Liver (tissue), 3 donors: ENCODE results near the gene RANBP17.

ENCODE experiments used
- CTCF ChIP-seq: fragments of 150-350 bp; IDR thresholded peaks from 2 replicates; pipeline ENCODE4 v1.5.1; 2017; ENCODE audit warnings: improper control_type of control experiment, low read depth, low read length; ENCODE audit not compliant: missing input control
- EGR1 ChIP-seq, 2 donors: IDR thresholded peaks; 2 replicates each; pipeline ENCODE4 v1.6.1; 2016 to 2018; ENCODE audit warnings: antibody characterized with exemption in 2 of 2, low read depth in 2 of 2
- FOXA1 ChIP-seq: IDR thresholded peaks from 2 replicates; pipeline ENCODE4 v1.6.1; 2016; ENCODE audit warnings: antibody characterized with exemption
- GABPA ChIP-seq, 2 donors: IDR thresholded peaks in 1 of 2; conservative IDR thresholded peaks in 1 of 2; 2 replicates each; pipeline ENCODE4 v1.6.1; 2016; ENCODE audit warnings: antibody characterized with exemption in 2 of 2, mild to moderate bottlenecking in 1 of 2, moderate library complexity in 1 of 2
- JUND ChIP-seq, 2 donors: IDR thresholded peaks; 2 replicates each; pipeline ENCODE4 v1.6.1; 2016; ENCODE audit warnings: antibody characterized with exemption in 2 of 2
- MAX ChIP-seq: IDR thresholded peaks from 2 replicates; pipeline ENCODE4 v1.6.1; 2016; ENCODE audit warnings: antibody characterized with exemption
- NR2F2 ChIP-seq: IDR thresholded peaks from 2 replicates; pipeline ENCODE4 v1.6.1; 2016; ENCODE audit warnings: antibody characterized with exemption
- RAD21 ChIP-seq, 2 donors: IDR thresholded peaks; 2 replicates each; pipeline ENCODE4 v1.6.1; 2016; ENCODE audit warnings: antibody characterized with exemption in 2 of 2, mild to moderate bottlenecking in 2 of 2
- REST ChIP-seq: IDR thresholded peaks from 2 replicates; pipeline ENCODE4 v1.6.1; 2016; ENCODE audit warnings: antibody characterized with exemption, mild to moderate bottlenecking
- SP1 ChIP-seq: IDR thresholded peaks from 2 replicates; pipeline ENCODE4 v1.6.1; 2018; ENCODE audit warnings: antibody characterized with exemption, mild to moderate bottlenecking
- TAF1 ChIP-seq: conservative IDR thresholded peaks from 2 replicates; pipeline ENCODE4 v1.6.1; 2016; ENCODE audit warnings: antibody characterized with exemption, mild to moderate bottlenecking
- YY1 ChIP-seq: IDR thresholded peaks from 2 replicates; pipeline ENCODE4 v1.6.1; 2016; ENCODE audit warnings: antibody characterized with exemption, mild to moderate bottlenecking
- ZBTB33 ChIP-seq: IDR thresholded peaks from 2 replicates; pipeline ENCODE4 v1.6.1; 2016; ENCODE audit warnings: antibody characterized with exemption
- TF ChIP-seq, protein P1 (sequence below): IDR thresholded peaks from 2 replicates; pipeline ENCODE4 v1.6.1; 2016; ENCODE audit warnings: antibody characterized with exemption
- donor health status: healthy.
- donor health status: healthy.

DNA sequence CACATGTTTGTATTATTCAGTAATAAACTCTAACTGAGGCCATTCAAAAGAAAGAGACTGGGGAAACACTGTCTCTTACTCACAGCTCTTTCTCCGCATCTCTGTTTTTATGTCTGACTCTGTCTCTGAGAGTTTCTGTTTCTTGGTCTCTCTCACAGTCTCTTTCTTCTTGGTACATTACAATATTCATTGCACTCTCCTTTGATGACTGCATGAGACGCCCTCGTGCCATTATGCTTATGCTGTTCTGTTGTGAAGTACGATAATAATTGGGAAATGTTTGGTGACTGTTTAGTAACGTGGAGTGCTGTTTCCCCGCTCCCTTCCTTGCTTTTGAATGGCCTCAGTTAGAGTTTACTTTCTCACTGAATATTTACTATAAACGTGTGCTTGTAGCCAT, 421.9 kb downstream of the RANBP17 start:
- no peak for TF ChIP-seq YY1
- no peak for TF ChIP-seq CTCF
- TF ChIP-seq MAX = no peak
- no peak for TF ChIP-seq JUND (IDR thresholded peaks at IDR 0.05)
- no peak for TF ChIP-seq REST
- no peak for TF ChIP-seq EGR1 (IDR thresholded peaks at IDR 0.05; ENCODE audit: low read depth in 2 of 2)
- TF ChIP-seq GABPA (IDR thresholded peaks at IDR 0.05 in 1 of 2, conservative IDR thresholded peaks at IDR 0.05 in 1 of 2) = no peak
- no peak for TF ChIP-seq RAD21 (IDR thresholded peaks at IDR 0.05)
- TF ChIP-seq, protein P1, sequence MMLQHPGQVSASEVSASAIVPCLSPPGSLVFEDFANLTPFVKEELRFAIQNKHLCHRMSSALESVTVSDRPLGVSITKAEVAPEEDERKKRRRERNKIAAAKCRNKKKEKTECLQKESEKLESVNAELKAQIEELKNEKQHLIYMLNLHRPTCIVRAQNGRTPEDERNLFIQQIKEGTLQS = no peak
- TF ChIP-seq SP1 = no peak
- TF ChIP-seq NR2F2 = no peak
- no peak for TF ChIP-seq FOXA1
- TF ChIP-seq TAF1 = no peak
- no peak for TF ChIP-seq ZBTB33
